HG02870 (cell line): ENCODE data around the gene CASK.
"Not testable (repeated sequence)": the region's sequence is repeated elsewhere in the genome, so short reads cannot be mapped to it uniquely, and the experiment has no call there.

Experiments
- ATAC-seq: cut with Tn5 transposase; IDR thresholded peaks from one replicate; pipeline ENCODE4 v1.9.1; 2021; ENCODE audit warnings: mild to moderate bottlenecking, moderate library complexity; ENCODE audit not compliant: unreplicated experiment

CASK gene

GRCh38 chrX:41703574-41704029, 219.8 kb downstream of the CASK start:
- ATAC-seq, result no peak

DNA sequence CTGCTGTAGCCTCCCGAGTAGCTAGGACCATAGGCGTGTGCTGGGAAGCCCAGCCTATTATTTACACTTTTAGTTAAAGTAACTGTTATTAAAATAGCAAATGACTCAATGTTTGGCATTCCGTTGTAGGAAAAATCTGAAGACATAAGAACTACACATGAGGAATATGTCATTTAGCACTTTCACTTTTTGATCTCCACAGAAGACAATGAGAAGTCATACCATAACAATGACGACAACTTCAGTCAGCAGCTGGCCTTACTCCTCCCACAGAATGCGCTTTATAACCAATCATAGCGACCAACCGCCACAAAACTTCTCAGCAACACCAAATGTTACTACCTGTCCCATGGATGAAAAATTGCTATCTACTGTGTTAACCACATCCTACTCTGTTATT, 227.9 kb downstream of the CASK start:
- ATAC-seq, result no peak

- no peak for ATAC-seq
These were observed 230.3 kb downstream of the CASK start for GRCh38 chrX:41693024-41693423.

DNA sequence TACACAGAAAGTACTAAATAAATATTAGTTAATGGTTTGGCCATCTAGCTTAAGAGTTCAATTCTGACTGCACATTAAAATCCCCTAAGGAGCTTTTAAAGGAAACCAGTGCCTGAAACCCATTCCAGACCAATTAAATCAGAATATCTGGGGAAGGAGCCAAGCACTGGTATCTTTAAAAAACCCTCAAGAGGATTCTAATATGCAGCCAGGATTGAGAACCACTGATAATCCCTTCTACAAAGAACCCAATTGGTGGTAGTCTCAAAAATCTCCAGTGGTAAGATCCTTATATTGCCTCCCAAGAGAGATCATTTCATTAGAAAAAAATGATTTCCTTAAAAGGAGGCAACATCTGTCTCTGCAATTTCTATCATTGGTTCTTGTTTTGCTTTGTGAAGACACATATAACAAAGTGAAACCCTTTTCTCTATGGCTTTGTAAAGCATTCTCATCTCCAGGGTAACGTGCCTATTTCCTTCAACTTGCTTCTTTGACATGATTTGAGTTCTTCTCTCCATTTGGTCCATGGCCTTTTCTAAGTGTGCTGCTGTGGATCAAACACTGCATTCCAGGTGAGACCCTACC, 231.1 kb downstream of the CASK start:
- no peak for ATAC-seq

GRCh38 chrX:41689711-41690110, 233.6 kb downstream of the CASK start:
- ATAC-seq, result no peak

DNA sequence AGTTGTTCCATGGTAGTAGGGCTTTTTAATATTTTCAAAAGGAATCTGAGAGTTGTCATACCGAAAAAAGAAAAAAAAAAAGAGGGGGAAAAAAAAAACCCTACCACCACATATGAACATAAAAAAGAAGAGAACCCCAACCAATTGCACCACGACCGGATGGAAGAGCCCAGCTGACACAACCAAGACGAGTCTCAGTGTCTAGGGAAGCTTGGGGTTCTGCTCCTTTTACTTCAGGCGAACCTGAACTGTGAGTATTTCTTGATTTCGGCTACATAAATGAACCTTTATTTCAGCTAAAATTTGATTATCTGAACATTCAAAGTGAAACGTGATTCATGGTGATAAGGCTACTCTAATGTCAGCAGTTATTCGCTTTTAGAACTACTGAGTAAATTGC, 234.5 kb downstream of the CASK start, which contains the start of gene GPR34:
TSS of gene GPR34 (plus strand) at position 139 of the 400 bp plus-strand sequence. CDS start 6,661 bp downstream, outside the sequence.
- no peak for ATAC-seq

DNA sequence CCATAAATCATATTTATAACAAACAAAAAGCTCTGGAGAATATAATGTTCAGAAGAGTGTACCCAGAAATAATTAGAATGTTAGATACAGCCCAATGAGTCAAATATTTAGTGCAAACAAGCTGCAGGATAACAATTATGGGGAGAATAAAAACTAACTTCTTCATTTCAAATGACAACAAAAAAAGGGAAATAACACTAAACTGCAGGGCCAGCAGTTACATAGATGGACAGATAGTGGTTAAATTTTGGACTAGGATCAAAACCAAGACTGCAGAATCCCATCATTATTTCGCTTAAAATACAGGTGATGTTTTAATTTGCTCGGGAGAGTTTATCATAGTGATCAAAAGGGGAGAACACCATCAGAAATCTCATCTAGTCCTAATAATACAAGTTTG, 235.2 kb downstream of the CASK start:
- no peak for ATAC-seq

DNA sequence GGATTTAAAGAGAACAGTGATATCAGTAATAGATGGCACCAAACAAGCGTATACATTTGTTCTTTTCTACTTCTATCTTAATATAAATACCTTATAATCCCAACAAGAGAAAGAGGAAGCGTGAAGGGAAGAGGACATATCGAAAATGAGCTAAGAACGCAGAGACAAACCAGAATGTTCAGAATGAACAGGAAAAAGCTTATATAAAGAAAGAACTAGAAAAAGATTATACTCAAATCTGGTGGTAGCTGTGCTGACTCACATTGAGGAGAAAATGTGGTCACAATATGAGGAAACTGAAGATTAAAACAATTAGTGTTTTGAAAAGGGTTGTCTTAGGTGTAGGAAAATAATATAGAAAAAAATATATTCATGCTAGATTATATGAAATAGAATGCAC, 236.6 kb downstream of the CASK start:
- no peak for ATAC-seq

DNA sequence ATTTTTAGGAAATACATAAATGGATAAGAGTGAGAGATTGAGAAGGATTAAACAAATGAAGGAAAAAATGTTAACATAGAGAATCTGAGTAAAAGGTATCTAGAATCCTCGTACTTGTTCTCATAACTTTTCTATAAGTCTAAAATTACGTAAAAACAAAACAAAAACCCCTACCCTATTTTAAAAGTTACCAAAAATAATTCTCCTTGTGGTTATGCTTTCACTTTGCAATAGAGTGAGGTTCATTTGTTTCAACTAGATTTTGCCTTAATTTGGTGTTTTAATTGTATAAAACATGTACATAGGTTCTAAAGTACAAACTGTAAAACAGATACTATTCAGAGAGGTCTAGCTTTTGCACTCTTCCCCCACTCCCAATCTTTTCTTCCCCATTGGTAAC, 238.4 kb downstream of the CASK start:
- ATAC-seq, result no peak

DNA sequence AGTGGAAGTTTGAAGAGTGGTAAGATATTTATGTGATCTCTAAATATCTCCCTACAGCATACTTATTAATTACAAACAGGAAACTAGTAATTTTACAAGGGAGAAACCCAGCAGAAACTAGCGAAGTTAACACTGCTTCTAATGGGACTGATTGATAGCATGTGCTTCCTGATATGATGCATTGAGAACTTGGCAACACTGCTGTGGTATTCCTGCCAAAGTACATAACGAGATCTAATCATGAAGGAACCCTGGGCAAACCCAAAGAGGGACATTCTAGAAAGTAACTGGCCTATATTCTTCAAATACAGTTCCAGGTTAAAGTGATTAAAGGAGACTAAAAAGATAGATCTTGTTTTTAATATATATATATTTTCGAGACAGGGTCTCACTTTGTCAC, 239.2 kb downstream of the CASK start:
- ATAC-seq, result no peak

GRCh38 chrX:41677183-41678060, 245.9 kb downstream of the CASK start:
- no peak for ATAC-seq

- ATAC-seq, result not testable (repeated sequence)
These were observed 247.0 kb downstream of the CASK start for GRCh38 chrX:41676361-41676760.

GRCh38 chrX:41672643-41673042, 250.7 kb downstream of the CASK start:
- no peak for ATAC-seq

GRCh38 chrX:41671082-41671481, 252.3 kb downstream of the CASK start:
- no peak for ATAC-seq

DNA sequence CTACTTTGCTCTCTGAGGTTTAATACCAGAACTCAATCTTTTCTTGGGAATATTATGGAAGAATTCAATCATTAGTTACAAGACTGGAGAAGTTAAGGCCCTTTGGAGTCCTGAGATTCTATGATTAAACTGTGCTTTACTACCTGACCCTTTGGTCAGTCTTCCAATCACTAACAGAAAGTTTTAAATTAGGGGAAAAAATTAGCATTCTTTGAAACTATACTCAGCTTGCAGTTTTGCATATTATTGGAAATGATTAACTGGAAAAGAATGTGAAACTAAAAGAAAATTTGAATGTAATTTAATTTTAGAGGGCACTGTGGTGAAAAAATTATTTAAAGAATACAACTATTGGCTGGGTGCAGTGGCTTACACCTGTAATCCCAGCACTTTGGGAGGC, 253.2 kb downstream of the CASK start:
- no peak for ATAC-seq

- ATAC-seq, result no peak
These were observed 255.7 kb downstream of the CASK start for GRCh38 chrX:41667631-41668030.

DNA sequence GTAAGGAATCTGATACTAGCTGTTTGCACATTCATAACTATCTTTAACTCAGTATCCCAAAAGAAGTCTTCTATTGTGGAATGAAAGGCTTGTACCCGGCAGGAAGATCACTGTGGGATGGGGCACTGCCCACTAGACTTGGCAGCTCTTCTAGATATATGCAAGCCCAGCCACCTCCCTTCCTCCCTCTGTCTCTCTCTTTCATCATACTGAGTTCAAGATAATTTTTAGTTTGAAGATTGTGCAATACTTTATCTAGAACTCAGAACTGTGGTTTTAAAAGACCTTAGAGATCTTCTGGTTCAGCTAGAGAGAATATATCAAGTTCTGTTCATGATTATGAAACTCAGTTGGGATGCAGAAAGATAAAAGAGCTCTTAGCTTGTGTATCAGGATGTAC, 257.1 kb downstream of the CASK start:
- no peak for ATAC-seq

DNA sequence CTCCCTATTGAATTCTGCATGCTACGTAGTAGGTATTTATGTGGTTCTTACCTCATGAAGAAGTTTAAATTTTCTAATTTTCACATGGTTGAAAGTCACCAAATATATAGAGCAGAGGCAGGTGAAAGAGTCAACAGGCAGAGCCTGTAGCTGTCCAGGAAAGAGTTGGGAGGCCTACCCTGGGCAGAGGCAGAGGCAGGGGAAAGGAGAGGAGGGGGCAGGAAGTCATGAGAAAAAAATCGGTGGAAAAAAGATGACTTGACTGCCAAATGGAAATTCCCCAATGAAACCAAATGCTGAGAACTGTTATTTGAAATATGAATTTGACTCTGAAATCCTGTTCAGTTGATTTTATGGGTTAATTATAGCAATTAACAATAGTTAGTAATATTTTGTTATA, 257.7 kb downstream of the CASK start:
- ATAC-seq, result no peak

DNA sequence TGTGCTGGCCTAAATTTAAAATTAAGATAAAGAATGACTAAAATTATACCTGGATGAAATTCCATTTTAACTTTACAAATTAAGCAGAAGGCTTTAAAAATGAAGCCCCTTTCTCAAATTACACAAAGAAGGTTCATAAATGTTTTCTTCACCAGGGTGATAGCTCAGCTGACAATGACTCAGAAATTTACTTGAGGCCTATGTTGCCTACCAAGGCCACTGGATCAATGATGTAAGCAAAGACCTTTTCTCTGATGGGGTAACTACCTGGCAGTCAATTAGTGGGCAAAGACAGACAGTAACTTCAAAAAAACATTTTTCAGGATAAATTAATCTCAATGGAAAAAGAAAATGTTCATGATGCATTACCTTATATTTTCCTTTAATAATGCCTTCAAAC, 258.4 kb downstream of the CASK start:
- ATAC-seq, result no peak

GRCh38 chrX:41664375-41664901, 258.9 kb downstream of the CASK start:
- peak; percentile 91 for ATAC-seq

DNA sequence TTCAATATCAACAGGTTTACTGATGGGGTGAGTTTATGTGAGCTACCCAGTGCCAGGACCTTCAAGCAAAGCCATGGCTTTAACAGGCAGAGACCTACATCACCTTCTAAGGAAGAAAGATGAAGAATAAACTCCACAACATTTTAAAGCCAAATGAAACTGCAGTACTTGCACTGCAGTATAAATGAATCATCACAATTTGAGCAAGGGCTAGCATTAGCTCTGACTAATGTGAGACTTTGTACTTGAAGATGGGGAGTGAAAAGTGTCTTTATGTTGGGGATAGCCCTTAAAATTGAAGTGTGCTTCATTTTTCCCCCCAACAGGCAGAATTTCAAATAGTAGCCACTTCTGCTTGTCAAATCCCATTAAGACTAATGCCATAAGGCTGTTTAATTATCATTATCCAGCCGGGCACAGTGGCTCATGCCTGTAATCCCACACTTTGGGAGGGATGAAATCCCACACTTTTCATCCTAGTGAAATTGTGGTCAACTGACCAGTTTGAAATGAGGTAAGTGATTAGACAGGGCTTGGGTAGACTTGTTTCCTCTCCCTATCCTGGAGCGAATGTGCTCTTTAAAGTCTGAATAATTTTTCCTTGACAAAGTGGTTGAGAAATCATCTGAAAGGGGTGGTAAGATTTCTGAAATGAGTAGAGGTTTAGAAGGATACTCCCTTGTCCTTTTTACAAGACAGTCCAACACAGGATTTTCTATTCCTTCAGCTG, 261.8 kb downstream of the CASK start:
- no peak for ATAC-seq
